SK-N-MC (cell line): ENCODE results near the gene ASB16.

ENCODE experiments used
- DNase-seq: peaks from one replicate; pipeline ENCODE4 v3.0.0-alpha.2; 2011; ENCODE audit warnings: low read depth, low spot score
- H3K27ac ChIP-seq: fragments of 200-600 bp; sonication (generic); 2 replicates; pipeline ENCODE4 v1.5.1; 2016; ENCODE audit warnings: mixed run types
- H3K36me3 ChIP-seq: fragments of 200-600 bp; sonication (generic); 2 replicates; pipeline ENCODE4 v1.6.1; 2017; ENCODE audit warnings: antibody characterized with exemption, low read length, mixed read lengths; ENCODE audit not compliant: insufficient read depth
- H3K4me3 ChIP-seq: fragments of 200-600 bp; sonication (generic); 2 replicates; pipeline ENCODE4 v1.5.1; 2016
- H3K9ac ChIP-seq: fragments of 200-600 bp; sonication (generic); 2 replicates; pipeline ENCODE4 v1.8.0; 2017; ENCODE audit warnings: mixed run types, mixed read lengths; ENCODE audit not compliant: insufficient read length
- H3K9me3 ChIP-seq: fragments of 200-600 bp; sonication (generic); 2 replicates; pipeline ENCODE4 v1.6.1; 2017; ENCODE audit warnings: low read depth, mild to moderate bottlenecking, antibody characterized with exemption, low read length, moderate library complexity, mixed read lengths
- EZH2 ChIP-seq: fragments of 200-600 bp; sonication (generic); IDR thresholded peaks from one replicate; pipeline ENCODE4 v1.6.1; 2017; ENCODE audit warnings: antibody characterized with exemption
- FOXP2 ChIP-seq: optimal IDR thresholded peaks from 2 replicates; pipeline ENCODE3; 2011; ENCODE audit warnings: mild to moderate bottlenecking, moderate library complexity; ENCODE audit not compliant: insufficient read depth; ENCODE audit errors: extremely low read length, control extremely low read depth
- POLR2AphosphoS5 ChIP-seq: IDR thresholded peaks from 2 replicates; pipeline ENCODE4 v1.6.1; 2012; ENCODE audit warnings: mild to moderate bottlenecking, low read depth, low read length, borderline replicate concordance

ASB16 gene

DNA sequence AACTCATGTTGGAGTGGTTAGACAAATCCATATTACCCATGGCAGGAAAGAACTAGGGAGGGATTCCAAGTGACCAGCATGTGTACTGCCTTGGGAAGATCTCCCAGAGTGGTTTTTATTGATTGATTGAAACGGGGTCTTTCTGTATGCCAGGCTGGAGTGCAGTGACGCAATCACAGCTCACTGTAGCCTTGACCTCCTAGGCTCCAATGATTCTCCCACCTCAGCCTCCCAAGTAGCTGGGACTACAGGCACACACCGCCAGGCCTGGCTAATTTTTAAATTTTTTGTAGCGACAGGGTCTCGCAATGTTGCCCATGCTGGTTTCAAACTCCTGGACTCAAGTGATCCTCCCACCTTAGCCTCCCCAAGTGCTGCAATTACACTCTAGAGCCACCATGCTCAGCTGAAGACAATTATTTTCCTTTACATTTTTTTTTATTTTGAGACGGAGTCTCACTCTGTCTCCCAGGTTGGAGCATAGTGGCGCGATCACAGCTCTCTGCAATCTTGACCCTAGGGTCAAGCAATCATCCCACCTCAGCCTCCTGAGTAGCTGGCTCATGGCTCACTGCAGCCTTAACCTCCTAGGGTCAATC, 13.8 kb downstream of the ASB16 start:
- no peak overlapping the region for H3K9ac ChIP-seq
- no peak for DNase-seq

DNA sequence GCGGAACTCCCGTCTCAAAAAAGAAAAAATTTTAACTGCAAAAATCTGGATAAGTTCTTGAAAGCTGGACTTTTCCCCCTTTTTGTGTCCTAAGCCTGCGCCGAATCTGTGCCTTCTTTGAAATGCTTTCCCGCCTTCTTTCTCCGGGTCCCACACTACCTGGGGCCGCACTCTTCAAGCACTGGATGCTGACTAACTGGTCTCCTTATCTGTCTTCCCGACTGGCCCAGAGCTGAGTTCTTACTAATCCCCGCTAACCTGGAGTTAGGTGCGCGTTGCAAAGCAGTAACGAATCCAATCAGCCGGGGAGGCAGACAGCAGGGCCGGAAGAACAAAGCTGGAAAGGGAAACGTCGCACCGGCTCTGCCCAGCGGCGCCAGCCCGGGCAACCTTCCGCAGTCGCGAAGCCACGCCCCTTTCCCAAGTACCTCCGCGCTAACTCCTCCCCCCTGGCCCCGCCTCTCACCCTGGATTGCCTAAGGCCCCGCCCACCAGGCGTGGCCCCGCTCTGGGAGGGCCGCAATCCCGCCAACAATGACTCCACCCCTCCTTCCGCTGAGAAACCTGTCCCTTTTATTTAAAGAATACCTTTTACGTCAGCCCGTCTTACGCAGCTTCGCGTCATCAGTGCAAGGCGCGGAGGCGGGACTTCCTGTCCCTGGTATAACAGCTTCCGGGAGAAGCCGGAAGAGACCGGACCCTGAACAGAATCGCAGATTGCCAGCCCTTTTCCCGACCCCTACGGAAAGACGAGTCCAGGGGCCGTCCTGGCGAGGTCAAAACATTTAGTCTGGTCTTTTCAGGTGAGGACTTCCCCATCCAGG, 16.0 kb downstream of the ASB16 start, which contains the start of gene TMUB2:
TSS of gene TMUB2 (plus strand) at position 666 of the 824 bp plus-strand sequence. CDS start 737 bp downstream, outside the sequence.
- TF ChIP-seq POLR2AphosphoS5 (peak; percentile 93), EZH2 (no peak), FOXP2 (no peak)
- H3K9ac ChIP-seq, result peak within 1 kb of the TSS; percentile 96
- peak within 1 kb of the TSS; percentile 93 for H3K27ac ChIP-seq
- H3K36me3 ChIP-seq, result peaks cover 17% of the 10 kb centered on the region; the same call in 1 of the 2 replicates
- no peaks in the 10 kb centered on the region for H3K9me3 ChIP-seq
- peak; percentile 98 for DNase-seq
- peak within 1 kb of the TSS; percentile 99 for H3K4me3 ChIP-seq

More for the DNA sequence above, 13.8 kb downstream of the ASB16 start:
- Histone ChIP-seq H3K9me3 (no peaks in the 10 kb centered on the region), H3K36me3 (peaks cover 16% of the 10 kb centered on the region; the same call in 1 of the 2 replicates), H3K4me3 (no peak overlapping the region), H3K27ac (0 out of 2 replicates have a peak overlapping the region, but pooled peaks have one; percentile 26)
- TF ChIP-seq POLR2AphosphoS5 (no peak), EZH2 (no peak)

DNA sequence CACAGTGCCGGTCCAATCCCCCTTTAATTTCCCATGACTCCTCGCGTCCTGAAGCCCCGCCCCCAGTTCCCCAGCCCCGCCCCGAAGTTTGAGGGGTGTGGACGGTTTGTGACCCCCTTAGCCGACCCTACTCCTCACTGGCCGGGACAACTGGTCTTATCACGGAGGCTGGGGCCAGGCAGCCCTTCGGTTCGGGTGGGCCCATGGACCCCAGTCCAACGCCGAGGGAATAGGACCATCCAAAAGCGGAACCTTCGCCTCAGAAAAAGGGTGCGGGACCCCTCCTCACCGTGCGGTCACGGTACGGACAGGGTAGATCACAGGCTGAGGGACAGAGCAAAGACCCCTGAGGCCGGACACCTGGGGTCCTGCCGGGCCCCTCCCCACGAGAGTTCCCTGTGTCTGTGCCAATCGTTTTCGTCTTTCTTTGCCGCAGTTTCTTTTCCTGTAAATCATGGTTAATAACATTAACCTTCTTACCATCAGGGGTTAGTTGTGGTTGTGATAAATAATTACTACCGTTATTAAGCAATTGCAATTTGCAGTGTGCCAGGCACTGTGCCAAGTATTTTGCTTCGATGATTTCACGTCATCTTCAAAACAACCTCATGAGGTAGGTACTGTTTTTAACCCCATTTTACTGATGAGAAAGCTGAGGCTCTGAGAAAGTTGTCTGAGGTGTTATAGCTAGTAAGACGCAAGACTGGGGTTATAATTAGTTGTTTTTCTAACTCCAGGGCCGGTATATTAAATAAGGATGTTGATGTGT, 16.8 kb downstream of the ASB16 start:
- Histone ChIP-seq H3K4me3 (peak overlapping the region; percentile 99), H3K27ac (peak overlapping the region; percentile 93), H3K9me3 (no peaks in the 10 kb centered on the region), H3K9ac (peak overlapping the region; percentile 96), H3K36me3 (peaks cover 9% of the 10 kb centered on the region; the same call in 1 of the 2 replicates)
- TF ChIP-seq EZH2, result no peak
- TF ChIP-seq POLR2AphosphoS5, result peak; percentile 42; the same call in 1 of the 2 replicates
- no peak for DNase-seq

DNA sequence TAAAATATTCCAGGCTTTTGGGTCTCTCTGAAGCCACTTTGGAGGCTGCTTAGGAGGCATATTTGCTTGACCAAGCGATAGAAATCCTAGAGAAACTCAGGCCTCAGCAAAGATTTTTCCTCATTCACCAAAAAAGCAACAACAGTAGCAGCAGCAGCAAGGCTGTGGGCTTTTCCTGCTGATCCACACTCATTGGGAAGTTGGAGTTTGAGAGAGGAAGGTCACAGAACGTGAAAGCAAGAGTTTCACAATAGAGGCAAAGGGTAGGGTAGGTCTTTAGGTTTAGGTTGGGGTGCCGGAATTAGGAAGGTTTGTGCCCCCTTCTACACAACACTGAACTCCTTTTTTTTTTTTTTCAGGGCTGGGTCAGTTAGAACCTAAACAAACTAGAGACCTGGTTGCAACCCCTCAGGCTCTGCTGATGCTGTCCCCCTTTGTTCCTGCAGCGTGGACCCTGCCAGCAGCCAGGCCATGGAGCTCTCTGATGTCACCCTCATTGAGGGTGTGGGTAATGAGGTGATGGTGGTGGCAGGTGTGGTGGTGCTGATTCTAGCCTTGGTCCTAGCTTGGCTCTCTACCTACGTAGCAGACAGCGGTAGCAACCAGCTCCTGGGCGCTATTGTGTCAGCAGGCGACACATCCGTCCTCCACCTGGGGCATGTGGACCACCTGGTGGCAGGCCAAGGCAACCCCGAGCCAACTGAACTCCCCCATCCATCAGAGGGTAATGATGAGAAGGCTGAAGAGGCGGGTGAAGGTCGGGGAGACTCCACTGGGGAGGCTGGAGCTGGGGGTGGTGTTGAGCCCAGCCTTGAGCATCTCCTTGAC, 18.3 kb downstream of the ASB16 start:
- no peaks in the 10 kb centered on the region for H3K9me3 ChIP-seq
- H3K27ac ChIP-seq, result no peak overlapping the region
- DNase-seq, result no peak
- peaks cover 8% of the 10 kb centered on the region for H3K36me3 ChIP-seq
- H3K4me3 ChIP-seq, result no peak overlapping the region
- peak overlapping the region; percentile 96 for H3K9ac ChIP-seq
- no peak for TF ChIP-seq POLR2AphosphoS5
- TF ChIP-seq FOXP2, result no peak
- TF ChIP-seq EZH2, result no peak

DNA sequence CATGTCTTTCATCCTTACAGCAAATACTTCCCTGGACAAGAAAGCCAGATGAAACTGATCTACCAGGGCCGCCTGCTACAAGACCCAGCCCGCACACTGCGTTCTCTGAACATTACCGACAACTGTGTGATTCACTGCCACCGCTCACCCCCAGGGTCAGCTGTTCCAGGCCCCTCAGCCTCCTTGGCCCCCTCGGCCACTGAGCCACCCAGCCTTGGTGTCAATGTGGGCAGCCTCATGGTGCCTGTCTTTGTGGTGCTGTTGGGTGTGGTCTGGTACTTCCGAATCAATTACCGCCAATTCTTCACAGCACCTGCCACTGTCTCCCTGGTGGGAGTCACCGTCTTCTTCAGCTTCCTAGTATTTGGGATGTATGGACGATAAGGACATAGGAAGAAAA, 20.0 kb downstream of the ASB16 start:
- no peak for DNase-seq
- no peak for TF ChIP-seq POLR2AphosphoS5
- TF ChIP-seq EZH2, result no peak
- TF ChIP-seq FOXP2, result no peak
- no peak overlapping the region for H3K9ac ChIP-seq
- peaks cover 25% of the 10 kb centered on the region for H3K36me3 ChIP-seq
- peak overlapping the region; percentile 46; the same call in 1 of the 2 replicates for H3K27ac ChIP-seq
- H3K4me3 ChIP-seq, result no peak overlapping the region
- no peaks in the 10 kb centered on the region for H3K9me3 ChIP-seq

DNA sequence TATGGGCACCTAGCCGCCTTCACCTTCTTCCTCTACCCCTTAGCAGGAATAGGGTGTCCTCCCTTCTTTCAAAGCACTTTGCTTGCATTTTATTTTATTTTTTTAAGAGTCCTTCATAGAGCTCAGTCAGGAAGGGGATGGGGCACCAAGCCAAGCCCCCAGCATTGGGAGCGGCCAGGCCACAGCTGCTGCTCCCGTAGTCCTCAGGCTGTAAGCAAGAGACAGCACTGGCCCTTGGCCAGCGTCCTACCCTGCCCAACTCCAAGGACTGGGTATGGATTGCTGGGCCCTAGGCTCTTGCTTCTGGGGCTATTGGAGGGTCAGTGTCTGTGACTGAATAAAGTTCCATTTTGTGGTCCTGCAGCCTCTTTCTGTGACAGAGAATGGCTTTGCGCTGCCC, 20.9 kb downstream of the ASB16 start:
- TF ChIP-seq POLR2AphosphoS5 (no peak; the same call in 1 of the 2 replicates), FOXP2 (no peak), EZH2 (no peak)
- H3K27ac ChIP-seq, result peak overlapping the region; percentile 25; the same call in 1 of the 2 replicates
- no peak for DNase-seq
- no peak overlapping the region for H3K9ac ChIP-seq
- no peak overlapping the region for H3K4me3 ChIP-seq
- no peaks in the 10 kb centered on the region for H3K9me3 ChIP-seq
- peaks cover 29% of the 10 kb centered on the region for H3K36me3 ChIP-seq

DNA sequence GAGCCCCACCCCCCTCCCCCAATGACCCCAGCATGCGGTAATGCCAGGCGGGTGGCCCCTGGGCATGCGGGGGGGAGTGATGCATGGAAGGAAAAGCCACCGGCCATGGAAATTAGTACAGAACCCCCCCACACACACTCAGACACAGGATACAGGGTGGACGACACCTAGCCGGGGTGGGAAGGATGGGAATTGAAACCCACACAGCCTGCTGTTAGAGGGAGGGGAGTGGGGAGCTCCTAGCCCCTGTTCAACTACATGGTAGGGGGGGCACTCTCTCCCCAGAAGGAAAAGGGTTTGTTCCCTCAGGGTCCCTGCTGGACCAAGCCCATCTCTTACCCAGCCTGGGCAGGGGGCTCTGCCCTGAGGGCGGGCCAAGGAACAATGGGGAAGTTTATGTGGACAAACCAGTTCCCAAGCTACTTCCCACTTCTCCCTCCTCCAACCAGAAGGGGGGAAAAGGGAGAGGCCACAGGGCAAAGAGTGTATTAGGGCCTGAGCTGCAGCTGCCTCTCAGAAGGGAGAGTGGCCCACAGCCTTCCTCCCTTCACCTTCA, 21.5 kb downstream of the ASB16 start:
- TF ChIP-seq EZH2 (no peak), FOXP2 (no peak), POLR2AphosphoS5 (no peak; the same call in 1 of the 2 replicates)
- Histone ChIP-seq H3K9ac (no peak overlapping the region), H3K9me3 (no peaks in the 10 kb centered on the region), H3K27ac (peak overlapping the region; percentile 36), H3K4me3 (no peak overlapping the region), H3K36me3 (peaks cover 33% of the 10 kb centered on the region)
- DNase-seq, result no peak
